Measurements from ENCODE around the gene TTLL9.

The TTLL9 gene

GRCh38 chr20:31857861-31858759, 12.3 kb upstream of the TTLL9 start:
- in situ Hi-C loops (cut with MboI; ENCODE audit: low sequenced_read_pairs) = no loop called here

- in situ Hi-C loops (cut with MboI; ENCODE audit: low sequenced_read_pairs) = no loop called here
These were observed 11.7 kb upstream of the TTLL9 start for GRCh38 chr20:31858760-31859083.

GRCh38 chr20:31859266-31859997, 11.0 kb upstream of the TTLL9 start:
- in situ Hi-C loops (cut with MboI; ENCODE audit: low sequenced_read_pairs) = no loop called here

GRCh38 chr20:31859998-31860380, 10.4 kb upstream of the TTLL9 start:
- in situ Hi-C loops (cut with MboI; ENCODE audit: low sequenced_read_pairs) = no loop called here

- in situ Hi-C loops (cut with MboI; ENCODE audit: low sequenced_read_pairs) = no loop called here
These were observed 9.9 kb upstream of the TTLL9 start for GRCh38 chr20:31860390-31861134.

- in situ Hi-C loops (cut with MboI; ENCODE audit: low sequenced_read_pairs) = no loop called here
These were observed 9.4 kb upstream of the TTLL9 start for GRCh38 chr20:31861135-31861384.

- in situ Hi-C loops (cut with MboI; ENCODE audit: low sequenced_read_pairs) = no loop called here
These were observed 8.9 kb upstream of the TTLL9 start for GRCh38 chr20:31861385-31862156.

- in situ Hi-C loops (cut with MboI; ENCODE audit: low sequenced_read_pairs) = no loop called here
These were observed 8.3 kb upstream of the TTLL9 start for GRCh38 chr20:31862157-31862470.

- in situ Hi-C loops (cut with MboI; ENCODE audit: low sequenced_read_pairs) = no loop called here
These were observed 7.9 kb upstream of the TTLL9 start for GRCh38 chr20:31862506-31862905.

- in situ Hi-C loops (cut with MboI; ENCODE audit: low sequenced_read_pairs) = no loop called here
These were observed 6.9 kb upstream of the TTLL9 start for GRCh38 chr20:31863296-31864085.

GRCh38 chr20:31864521-31865400, 5.7 kb upstream of the TTLL9 start:
- in situ Hi-C loops (cut with MboI; ENCODE audit: low sequenced_read_pairs) = no loop called here

- in situ Hi-C loops (cut with MboI; ENCODE audit: low sequenced_read_pairs) = no loop called here
These were observed 4.2 kb upstream of the TTLL9 start for GRCh38 chr20:31866221-31866620.

GRCh38 chr20:31868853-31869672, 1.4 kb upstream of the TTLL9 start:
- in situ Hi-C loops (cut with MboI; ENCODE audit: low sequenced_read_pairs) = no loop called here

- in situ Hi-C loops (cut with MboI; ENCODE audit: low sequenced_read_pairs) = no loop called here
These were observed 827 bp upstream of the TTLL9 start for GRCh38 chr20:31869673-31869941.

GRCh38 chr20:31870726-31871617, 538 bp downstream of the TTLL9 start:
- in situ Hi-C loops (cut with MboI; ENCODE audit: low sequenced_read_pairs) = no loop called here

GRCh38 chr20:31871618-31871954, 1.2 kb downstream of the TTLL9 start:
- in situ Hi-C loops (cut with MboI; ENCODE audit: low sequenced_read_pairs) = no loop called here

GRCh38 chr20:31872406-31872805, 2.0 kb downstream of the TTLL9 start:
- in situ Hi-C loops (cut with MboI; ENCODE audit: low sequenced_read_pairs) = no loop called here

- in situ Hi-C loops (cut with MboI; ENCODE audit: low sequenced_read_pairs) = no loop called here
These were observed 5.2 kb downstream of the TTLL9 start for GRCh38 chr20:31875671-31876070.

Measured in HL-60/S4 treated with phorbol 12-myristate 13-acetate at 8.2 ng/mL for 4 days and 3 days (cell line).